Putamen (tissue), 1 donor: Measurements from ENCODE around the gene AGO4.

ENCODE experiments used
- DNase-seq: peaks from one replicate; pipeline ENCODE4 v3.0.0-alpha.2; 2016; ENCODE audit warnings: low spot score

AGO4 gene

GRCh38 chr1:35894656-35895055, 86.8 kb downstream of the AGO4 start:
- no peak for DNase-seq

GRCh38 chr1:35899941-35900340, 92.1 kb downstream of the AGO4 start:
- no peak for DNase-seq

GRCh38 chr1:35901235-35901634, 93.4 kb downstream of the AGO4 start:
- DNase-seq = no peak

GRCh38 chr1:35902671-35903070, 94.9 kb downstream of the AGO4 start:
- DNase-seq = no peak
